GM18858 (cell line): Measurements from ENCODE around the gene PAX6.

Source experiments
- ATAC-seq: cut with Tn5 transposase; IDR thresholded peaks from one replicate; pipeline ENCODE4 v1.9.1; 2021; ENCODE audit not compliant: unreplicated experiment

PAX6 gene

DNA sequence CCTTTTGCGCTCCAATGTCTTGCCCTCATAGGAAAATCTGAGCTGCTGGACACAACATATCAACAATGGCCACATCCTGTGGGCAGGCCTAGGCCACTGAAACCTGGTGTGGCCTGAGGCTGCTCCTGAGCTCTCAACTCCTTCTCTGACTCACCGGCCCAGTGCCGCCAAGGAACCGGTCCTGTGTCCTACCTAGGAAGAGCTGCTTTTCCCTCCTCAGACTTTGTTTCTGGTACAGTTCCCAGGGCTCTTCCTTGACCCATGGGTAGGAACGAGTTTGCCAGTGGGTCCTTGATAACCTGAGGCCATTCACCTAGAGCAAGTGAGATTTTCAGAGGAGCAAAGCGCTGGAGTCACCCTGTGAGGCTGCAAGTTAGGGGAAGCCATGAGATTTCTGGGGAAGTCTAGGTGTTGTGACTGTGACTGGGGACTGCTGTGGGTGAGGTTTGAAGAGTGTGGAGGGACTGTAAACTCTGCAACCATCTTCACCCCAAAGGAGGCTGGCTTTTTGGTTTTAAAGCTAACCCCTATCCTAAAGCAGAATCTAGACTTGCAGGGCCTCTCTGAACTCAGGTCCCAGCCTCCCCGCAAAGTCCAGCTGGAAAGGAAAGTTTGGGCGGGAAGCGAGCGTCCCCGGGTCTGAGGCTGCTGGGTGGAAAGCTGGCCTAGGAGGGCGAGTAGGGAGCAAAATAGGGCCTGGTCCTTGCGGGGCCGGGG is 12.0 kb upstream of the PAX6 start:
- no peak for ATAC-seq

DNA sequence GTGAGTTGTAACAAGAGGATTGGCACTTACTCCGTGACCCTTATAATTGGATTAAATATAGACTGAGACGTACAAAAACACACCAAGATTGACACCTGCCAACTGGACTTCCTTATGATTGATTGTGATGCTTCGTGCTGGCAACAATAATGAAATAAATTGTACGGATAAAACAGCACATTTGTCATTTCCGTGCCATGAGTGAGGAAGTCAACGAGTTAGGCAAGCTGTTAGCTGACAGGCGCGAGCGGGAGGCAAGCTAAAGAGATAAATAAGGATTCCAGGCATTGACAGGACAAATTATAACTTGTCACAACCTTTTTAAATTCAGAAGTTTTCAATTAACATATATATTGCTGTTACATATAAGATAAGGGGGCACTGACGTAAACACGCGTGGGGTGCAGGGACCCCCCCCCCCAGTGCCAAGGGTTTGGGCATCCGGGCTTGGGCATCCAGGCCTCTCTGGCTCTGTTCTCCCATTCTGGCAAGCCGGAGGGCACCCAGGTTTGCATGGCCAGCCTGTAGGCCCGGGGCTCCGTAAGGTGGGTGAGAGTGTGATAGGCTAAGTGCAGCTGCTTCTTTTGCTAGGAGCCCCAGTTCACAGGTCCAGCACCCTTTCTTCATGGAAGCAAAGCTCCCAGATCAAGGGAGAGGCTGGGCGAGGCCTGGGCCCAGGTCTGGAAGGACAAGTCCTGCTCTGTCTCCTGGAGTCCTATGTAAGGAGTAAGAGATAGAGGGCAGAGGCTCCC is 11.2 kb upstream of the PAX6 start:
- ATAC-seq, result no peak

DNA sequence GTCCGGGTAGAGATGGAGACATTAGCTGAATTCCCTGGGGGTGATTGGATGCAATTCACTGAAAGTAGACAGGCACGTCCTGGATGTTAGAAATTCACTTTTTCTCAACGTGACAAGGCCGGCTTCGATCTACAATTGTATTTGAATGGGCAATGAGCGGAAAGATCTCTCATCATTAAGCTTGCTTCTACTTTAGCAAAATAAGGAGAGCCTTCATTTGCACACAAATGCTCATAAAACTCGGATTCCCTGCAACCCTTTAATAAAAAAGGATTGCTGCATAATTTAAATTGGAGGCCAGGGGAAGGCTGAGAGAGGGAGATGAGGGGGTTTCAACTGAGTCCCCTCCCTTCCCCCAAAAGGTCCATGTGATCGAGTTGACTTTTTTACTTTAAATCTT is 10.6 kb upstream of the PAX6 start:
- no peak for ATAC-seq

DNA sequence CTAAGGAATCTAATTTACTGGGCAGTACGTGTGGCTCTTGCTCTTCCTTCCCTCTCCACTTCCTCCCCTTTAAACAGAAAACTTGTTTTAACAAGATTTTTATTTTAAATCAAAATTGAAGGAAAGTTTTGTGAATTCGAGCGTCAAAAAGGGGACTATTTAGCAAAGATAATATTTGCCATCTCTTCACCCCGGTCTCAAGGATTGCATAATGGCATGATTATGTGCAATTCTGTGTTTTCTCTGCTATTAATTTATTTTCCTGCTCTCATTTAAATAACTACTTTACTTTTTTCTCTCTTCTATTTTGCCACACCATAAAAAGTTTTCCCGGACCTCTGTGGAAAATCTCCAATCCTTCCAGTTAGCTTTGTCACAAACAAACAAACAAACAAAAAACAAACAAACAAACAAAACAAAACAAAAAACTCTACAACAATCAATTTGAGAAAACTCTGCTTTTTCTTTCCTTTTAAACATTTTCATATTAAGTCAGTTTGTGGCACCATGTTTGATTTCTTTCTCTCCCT is 10.2 kb upstream of the PAX6 start:
- no peak for ATAC-seq

DNA sequence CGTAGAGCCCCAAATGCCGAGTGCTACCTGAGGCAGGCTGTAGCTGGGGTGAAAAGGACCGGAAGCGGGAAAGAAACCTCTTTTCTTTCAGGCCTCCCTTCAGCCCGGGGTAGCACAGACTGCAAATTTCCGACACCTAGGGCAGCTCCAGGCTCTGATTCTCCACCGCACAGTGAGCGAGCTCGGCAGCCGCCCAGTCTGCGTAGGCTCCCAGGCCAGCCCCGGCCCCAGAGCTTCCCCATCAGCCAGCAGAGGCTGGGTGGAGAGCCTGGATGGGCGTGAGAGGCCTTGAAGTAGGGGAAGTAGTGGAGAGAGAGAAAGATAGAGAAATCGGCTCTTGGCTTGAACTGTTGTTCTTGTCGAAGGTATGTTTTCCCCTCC is 9.3 kb upstream of the PAX6 start:
- ATAC-seq, result no peak

DNA sequence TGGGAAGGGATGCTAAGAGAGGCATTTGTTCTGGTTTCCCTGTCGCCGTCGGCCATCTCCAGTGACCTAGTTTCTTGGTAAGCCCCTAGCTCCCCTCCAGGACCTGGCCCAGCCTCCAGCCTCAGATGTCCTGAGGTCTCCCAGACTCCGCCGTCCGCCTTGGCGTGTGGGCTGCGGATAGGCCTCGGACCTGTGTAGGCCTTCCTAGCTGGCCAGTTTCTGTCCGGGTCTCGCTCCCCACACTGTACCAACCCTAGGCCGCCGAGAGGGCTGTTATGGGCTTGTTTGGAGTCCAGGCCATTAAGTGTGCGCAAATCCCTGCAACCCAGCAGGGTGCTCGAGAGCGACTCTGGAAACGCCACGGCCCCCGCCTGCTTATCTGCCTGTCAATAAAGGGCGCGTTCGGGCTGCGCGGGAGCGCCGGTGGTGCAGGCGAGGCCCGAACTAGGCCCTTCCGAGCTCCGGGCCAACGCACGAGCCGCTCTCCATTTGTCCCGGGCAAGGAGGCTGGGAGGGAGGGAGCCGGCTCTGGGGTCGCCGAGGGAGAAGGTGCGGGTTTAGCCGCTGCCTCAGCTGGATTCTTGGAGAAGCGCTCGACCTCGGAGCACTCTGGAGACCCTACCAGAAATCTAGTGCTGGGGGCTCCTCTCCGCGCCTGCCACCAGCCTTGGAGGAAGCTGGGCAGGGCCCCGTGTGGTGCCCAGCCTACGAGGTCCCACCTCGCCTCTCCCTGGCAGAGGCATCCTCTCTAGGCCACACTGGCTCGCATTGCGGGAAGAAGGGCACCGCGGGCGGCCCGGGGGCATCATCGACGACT is 8.7 kb upstream of the PAX6 start:
- ATAC-seq, result no peak

DNA sequence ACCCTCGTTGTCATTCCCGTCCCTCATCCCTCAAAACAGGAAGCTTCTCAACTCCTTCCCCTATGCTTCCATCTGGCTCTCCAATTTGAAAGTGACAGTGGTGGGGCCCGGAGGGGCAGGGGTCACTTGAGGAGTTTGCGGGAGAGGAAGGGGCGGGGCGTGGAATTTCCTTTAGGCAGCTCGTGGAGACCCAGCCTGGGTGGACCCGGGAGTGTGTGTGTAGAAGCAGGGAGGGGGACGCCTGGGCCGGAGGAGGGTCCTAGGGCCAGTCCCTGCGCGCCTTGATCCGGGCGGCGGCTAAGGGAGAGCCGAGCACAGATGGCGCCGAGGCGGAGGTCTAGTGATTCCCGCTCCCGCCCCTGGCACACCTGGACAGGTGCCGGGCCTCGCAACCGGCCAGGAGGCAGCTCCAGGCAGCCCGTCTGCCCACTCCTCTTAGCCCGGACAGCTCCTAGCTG is 7.8 kb upstream of the PAX6 start:
- ATAC-seq, result no peak

DNA sequence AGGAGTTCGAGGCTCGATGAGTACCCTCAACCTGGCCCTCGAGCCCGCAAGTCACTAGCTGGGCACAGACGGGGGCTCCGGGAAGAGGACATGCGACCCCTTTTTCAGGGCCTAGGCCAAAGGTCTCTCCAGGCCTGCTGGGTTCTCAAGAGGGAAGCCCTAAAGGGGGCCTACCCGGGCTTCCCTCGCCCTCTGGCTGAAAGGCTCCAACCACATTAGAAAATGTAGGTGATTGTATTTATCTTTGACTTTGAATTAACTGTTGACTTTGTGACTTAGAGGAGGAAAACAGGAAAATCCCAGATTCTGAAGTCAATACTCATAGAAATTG is 7.3 kb upstream of the PAX6 start:
- ATAC-seq, result no peak

DNA sequence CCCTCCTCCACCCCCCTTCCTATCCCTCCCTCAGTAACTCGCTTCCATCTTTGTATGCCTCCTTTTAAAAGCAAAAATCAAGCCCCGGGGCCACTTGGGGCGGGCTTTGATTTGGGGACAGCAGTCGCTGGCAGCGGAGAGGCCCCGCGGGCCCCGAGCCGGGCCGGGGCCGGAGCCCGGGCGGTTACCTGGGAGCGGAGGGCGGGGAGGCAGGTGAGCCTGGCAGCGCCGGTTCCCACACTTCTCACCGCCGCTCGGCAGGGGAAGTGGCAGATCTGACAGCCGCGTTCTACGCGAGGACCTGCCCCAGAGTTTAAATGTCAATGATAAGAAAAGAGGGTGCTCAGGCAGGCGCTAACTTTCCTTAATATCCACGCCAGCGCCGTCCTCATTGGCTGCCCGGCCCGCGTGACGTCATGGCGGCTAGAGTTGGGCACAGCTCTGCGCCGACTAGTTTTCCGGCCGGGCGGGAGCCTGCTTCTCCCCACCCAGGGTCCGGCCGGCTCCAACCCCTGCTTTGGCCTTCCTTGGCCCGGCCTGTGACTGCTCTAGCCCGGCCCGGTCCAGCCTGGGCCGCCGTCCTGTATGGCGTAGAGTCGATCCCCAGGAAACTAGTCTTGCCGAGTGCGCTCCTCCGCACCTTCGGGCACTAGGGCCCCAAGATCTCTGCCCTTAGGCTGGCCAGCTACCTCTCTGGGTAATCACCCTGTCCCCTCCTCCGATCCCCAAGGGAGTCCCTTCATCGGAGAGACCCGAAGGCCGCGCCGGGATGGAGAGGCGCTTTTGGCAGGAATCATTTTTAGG is 6.7 kb upstream of the PAX6 start:
- ATAC-seq, result no peak

DNA sequence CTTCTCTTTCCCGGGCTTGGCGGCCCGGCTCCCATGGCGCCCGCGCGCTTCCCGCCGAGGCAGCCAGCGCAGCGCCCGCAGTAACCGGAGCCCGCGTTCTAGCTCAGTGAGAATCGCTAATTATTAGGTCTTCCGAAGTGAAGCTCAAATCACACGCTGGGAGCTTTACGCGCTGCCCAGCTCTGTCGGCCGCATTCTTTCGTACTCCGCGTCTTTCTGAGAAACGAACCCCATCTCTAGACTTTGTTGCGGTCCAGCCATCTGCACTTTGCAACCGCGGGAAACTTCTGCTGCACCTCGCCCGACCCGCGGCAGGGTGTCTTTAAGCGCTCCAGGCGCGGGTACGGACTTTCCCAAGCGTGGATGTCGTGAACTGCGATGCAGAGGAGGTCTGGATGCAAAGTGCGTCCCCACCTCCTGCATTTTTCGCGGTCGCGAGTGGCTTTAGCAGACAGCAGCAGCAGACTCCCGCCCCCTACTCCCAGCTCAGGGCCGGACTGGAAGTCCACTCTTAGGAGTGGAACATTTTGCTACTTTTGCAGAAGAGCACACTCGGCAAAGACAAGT is 6.0 kb upstream of the PAX6 start:
- ATAC-seq, result no peak

DNA sequence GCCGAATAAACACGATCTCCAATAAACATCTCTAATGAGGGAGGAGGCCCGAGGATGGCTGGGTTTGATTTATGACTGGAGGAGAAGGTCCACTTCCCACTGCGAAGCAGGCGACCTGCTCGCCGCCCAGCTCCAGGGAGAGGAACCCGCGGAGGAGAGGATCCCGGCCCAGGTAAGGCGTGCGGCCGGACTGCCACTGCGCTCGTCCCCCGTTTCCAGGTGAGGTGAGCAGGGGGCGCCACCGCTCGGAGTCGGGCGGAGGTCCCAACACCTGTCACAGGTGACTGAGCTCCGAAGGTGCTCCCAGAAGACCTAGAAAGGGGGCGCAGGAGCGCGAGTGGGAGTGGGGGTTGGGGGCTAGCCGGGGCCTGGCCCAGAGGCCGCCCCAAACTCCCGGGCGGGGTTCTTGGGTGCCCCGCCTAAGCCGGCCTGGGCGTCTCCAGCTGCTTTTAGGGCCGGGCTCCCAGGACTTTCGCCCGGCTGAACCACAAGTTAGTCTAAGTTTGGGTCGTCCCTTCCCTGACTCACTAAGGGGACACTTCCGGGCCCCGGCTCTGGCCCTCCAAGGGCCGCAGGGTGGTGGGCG is 5.4 kb upstream of the PAX6 start:
- ATAC-seq, result no peak

DNA sequence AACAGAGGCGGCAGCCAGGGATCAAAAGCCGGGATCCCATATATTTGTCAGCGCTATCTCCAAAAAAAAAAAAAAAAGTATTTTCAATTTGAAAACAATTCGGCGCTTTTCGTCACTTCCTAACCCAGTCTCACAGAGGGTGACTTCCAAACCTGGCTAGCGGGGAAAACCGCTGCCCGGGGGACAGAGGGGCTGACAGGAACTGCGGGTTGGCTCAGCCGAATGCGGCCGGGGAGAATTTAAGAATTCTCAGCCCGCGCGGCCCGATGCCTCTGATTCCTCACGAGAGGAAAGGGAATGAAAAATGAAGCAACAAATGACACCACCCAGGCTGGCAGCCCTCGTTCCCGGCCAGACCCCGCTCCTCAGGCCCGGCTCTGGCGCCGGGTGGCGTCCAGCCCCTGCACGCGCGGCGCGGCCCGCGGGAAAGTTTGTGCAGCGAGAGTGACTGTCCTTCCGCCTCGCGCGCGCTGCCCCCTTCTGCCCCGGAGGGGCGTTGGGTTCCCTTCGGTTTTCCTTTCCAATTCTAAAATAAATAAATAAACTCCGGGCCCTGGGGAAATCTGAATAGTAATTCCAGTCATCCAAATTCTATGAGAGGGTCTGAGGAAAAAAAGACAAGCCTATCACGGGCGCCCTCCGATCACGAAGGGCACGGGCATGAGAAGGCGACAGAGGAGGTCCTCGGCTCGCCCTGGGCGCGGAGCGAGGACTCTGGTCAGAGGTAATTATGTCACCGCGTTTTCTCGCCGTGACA is 4.8 kb upstream of the PAX6 start:
- no peak for ATAC-seq

DNA sequence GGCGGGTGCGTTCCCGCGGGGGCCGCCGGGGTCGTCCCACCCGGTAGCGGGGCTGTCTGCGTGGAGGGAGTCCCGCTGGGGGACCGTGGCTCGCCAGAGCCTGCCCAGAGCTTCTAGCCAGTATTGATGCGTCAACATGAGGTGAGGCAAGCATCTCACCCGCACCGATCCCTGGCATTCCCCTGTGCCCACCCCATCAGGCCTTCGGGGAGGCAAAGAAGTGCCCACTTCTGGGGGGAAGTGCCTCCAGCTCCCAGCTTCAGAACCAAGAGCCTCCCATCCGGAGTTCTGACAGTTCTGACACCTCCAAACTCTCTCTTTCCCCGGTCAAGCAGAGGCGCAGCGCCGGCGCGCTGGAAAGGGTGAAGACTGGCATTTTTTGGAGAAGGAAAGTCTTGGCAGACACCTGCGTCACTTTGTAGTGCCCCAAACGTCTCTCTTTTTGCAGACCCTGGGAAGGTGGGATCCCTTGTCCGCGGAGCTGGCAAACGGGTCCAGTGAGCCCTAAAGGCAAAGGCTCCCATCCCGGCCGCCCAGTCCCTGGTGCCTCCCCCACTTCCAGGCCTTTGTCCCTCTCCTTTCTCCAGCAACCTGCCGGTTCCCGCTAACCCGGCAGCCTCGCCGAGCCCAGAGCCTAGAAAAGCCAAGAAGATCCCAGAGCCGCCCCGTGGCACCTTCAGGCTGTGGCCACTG is 3.2 kb upstream of the PAX6 start:
- ATAC-seq, result no peak

DNA sequence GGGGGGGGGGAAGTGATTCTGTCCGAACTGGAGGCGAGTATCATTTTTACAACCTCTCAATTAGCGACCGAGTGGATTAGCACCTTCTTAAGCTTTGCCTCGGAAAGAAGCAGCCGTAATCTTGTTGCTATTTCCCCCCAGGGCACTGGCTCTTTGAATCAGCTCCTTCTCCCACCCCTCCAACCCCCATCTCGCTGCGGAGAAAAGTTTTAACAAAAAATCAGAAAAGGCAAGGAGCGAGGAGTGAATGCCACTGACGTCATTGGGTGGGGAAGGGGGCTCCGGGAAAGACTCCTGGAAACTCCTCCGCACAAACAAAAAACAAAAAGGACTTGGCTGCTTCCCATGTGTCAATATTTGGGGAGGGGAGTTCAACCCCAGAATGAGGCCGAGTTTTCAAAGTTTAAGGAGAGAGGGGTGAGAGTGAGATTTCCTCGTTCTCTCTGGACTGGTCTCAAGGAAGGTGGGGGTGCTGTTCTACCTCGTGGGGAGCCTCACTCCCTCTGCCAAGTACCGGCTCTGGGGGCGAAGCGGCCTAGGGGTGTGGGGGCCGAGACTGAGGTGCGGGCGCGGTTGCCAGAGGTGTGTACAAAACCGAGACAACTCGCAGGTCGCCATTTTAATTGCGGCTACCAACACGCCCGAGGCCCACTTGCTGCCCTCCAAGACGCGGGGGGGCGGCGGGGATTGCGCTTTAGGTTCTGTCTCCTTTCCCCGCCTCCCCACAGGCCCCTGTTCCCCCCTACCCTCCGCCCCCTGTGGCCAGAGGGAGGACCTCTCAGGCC is 2.5 kb upstream of the PAX6 start:
- no peak for ATAC-seq

DNA sequence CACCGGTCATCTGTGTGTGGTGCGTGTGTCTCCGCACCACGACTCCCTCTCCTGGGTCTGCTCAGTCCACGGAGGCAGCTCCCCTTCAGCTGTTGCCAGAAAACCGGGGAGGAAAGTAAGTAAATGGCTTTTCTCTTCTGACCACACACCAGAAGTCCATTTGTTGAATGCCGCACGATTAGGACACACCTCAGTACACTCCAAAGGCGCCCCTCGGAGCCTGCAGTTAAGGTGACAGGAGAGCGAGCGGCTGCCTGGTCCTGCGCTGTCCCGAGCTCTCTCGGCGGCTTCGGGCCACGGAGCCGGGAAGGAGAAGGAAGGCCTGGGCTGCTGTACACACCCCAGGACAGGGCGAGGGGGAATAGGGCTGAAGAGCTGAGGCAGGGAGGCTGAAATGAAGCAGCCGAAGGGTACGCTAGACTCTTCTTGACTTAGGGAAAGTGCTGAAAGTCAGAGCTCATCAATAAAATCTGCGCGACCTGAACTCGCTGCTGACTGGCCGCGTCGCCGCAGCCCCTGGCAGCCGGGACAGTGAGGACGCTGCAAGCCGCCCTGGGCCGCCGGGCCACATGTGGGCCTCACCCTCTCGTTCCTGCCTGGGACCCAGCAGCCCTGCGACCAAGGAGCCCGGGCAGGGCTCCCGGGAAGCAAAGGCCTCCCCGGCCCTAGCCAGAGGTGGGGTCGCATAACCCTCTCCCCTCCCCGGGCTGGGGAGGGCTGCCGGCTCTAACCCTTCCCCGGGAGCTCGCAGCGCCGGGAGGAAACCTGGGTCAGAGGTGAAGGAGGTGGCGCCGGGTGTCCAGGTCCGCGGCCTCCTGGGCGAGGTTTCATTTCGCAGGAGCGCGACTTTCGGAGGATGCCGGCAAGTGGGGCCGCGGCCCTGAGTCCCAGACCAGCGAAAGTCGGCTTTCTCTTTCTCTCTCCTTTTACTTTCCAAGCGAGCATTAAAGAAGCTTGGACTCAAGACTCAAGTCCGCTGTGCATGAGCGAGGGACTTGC is 1.6 kb upstream of the PAX6 start:
- ATAC-seq, result no peak

DNA sequence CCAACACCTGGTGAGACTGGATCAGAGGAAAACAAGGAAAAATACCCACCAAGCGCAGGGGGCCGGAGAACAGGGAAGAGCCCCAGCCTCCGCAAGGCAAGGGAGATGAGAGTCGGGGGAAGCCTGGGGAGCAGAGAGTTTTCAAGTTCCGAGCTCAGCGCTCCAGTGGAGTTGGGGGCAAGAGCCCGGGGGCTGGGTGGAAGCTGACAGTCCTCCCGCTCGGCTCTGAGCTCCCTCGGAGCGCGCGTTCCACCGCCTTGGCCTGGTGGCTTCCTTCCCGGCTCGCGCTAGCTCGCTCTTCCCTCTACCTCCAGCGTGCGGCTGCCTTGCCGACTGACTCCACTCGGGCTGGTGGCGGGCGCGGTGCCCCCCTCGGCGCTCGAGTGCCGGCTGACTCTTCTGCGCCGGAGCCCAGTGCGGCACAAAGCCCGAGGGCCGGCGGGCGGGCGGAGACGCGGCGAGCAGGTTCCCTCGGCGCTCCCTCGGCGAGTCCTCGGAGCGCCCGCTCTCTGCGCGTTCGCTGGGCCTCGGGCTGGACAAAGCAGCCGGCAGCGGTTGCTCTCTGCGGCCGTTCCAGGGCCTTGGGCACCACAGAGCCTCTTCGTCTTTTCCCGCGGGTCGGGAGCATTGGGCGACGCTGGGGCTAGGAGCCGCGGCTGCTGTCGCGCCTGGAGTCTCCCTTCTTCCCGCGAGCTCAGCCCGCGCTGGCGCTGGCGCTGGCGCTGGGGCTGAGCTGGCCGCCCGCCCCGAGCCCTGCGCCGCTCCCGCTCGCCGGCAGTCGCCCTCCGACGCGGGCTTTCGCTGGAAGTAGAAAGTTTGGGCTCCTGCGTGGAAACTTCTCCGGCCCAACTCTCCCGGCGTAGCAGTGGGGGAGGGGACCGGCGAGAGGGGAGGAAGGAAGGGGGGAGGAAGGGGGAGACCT is 1.0 kb downstream of the PAX6 start:
- ATAC-seq, result no peak
